D721Med (cell line): Measurements from ENCODE around the gene DGKB.

ENCODE experiments used
- DNase-seq: peaks from one replicate; pipeline ENCODE4 v3.0.0; 2011; ENCODE audit warnings: low spot score; ENCODE audit not compliant: insufficient read length
- FAIRE-seq: peaks from 2 replicates; lab custom pipeline; 2011; peaks lifted over from hg19 to GRCh38; lab: Jason Lieb, UNC
- CTCF ChIP-seq: IDR thresholded peaks from 2 replicates; pipeline ENCODE4 v1.5.1; 2012; ENCODE audit warnings: mild to moderate bottlenecking, control low read depth; ENCODE audit not compliant: insufficient read depth; ENCODE audit errors: missing control alignments

The DGKB gene

DNA sequence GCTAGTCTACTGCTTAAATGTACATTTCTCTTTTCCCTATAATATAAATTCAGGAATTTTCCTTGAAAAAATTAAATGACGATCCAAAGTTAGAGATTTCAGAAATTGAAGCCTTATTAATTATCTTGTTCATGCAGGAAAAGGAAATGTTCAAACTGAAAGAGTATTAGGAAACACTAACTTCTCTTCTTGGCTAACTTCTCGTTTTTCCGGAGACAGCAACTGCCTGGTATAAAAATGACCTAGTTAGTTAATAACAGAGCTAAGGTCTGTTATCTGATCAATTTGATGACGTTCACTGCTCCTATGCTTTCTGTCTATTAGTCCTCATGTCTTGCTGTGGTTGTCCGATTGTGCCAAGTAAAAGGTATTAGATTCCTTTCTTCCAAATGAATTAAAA is 212.5 kb downstream of the DGKB start:
- TF ChIP-seq CTCF, result no peak
- DNase-seq (no peak), FAIRE-seq (no peak)

GRCh38 chr7:14688208-14688607 is 214.3 kb downstream of the DGKB start:
- DNase-seq (no peak), FAIRE-seq (no peak)
- no peak for TF ChIP-seq CTCF

- no peak for DNase-seq
- no peak for TF ChIP-seq CTCF
- no peak for FAIRE-seq
Measured at GRCh38 chr7:14687777-14688176, 214.8 kb downstream of the DGKB start.

- no peak for DNase-seq
- no peak for FAIRE-seq
- TF ChIP-seq CTCF, result no peak
Measured at GRCh38 chr7:14687241-14687640, 215.3 kb downstream of the DGKB start.

GRCh38 chr7:14685167-14685566 is 217.4 kb downstream of the DGKB start:
- FAIRE-seq, result no peak
- no peak for DNase-seq
- no peak for TF ChIP-seq CTCF

GRCh38 chr7:14682910-14683465 is 219.6 kb downstream of the DGKB start:
- no peak for TF ChIP-seq CTCF
- no peak for DNase-seq
- FAIRE-seq, result no peak

- FAIRE-seq, result no peak
- TF ChIP-seq CTCF, result no peak
- no peak for DNase-seq
Measured at GRCh38 chr7:14676896-14677295, 225.7 kb downstream of the DGKB start.
